Neural progenitor cell (in vitro differentiated cells): ENCODE data around the gene MEG3. TPM values are rescaled to one million over a fixed set of nuclear protein-coding genes. Genes with fewer than 3 reads are reported as not detected.
A peak's percentile ranks its signal among the peaks of the same experiment; 100 is the strongest.

Experiments
- DNase-seq: peaks from one replicate; pipeline ENCODE4 v3.0.0-alpha.2; 2016; ENCODE audit warnings: low spot score
- H2AFZ ChIP-seq: fragments of 200-600 bp; sonication (generic); replicated peaks from 2 replicates; pipeline ENCODE4 v1.6.1; 2016; ENCODE audit warnings: antibody characterized with exemption
- H3F3A ChIP-seq: fragments of 200-600 bp; sonication (generic); 2 replicates; pipeline ENCODE4 v1.6.1; 2016; ENCODE audit warnings: antibody characterized with exemption, low read depth
- H3K27ac ChIP-seq: fragments of 200-600 bp; sonication (generic); 2 replicates; pipeline ENCODE4 v1.5.1; 2016; ENCODE audit warnings: mild to moderate bottlenecking
- H3K27me3 ChIP-seq: fragments of 200-600 bp; sonication (generic); 2 replicates; pipeline ENCODE4 v1.6.1; 2016; ENCODE audit warnings: mild to moderate bottlenecking, moderate library complexity
- H3K36me3 ChIP-seq: fragments of 200-600 bp; sonication (generic); 2 replicates; pipeline ENCODE4 v1.5.1; 2016
- H3K4me1 ChIP-seq: fragments of 200-600 bp; sonication (generic); 2 replicates; pipeline ENCODE4 v1.6.1; 2016; ENCODE audit warnings: mixed run types
- H3K4me2 ChIP-seq: fragments of 200-600 bp; sonication (generic); 2 replicates; pipeline ENCODE4 v1.6.1; 2016
- H3K4me3 ChIP-seq: fragments of 200-600 bp; sonication (generic); 2 replicates; pipeline ENCODE4 v1.5.1; 2016
- H3K79me2 ChIP-seq: fragments of 200-600 bp; sonication (generic); 2 replicates; pipeline ENCODE4 v1.6.1; 2016; ENCODE audit warnings: low read depth
- H3K9ac ChIP-seq: fragments of 200-600 bp; sonication (generic); 2 replicates; pipeline ENCODE4 v1.6.1; 2016
- H3K9me3 ChIP-seq: fragments of 200-600 bp; sonication (generic); 2 replicates; pipeline ENCODE4 v1.5.1; 2016; ENCODE audit warnings: low read depth
- H4K20me1 ChIP-seq: fragments of 200-600 bp; sonication (generic); 2 replicates; pipeline ENCODE4 v1.6.1; 2016; ENCODE audit warnings: low read depth
- H3K27ac Mint-ChIP-seq: 3 replicates; pipeline ENCODE4 v1.8.0; 2021; ENCODE audit warnings: mixed read lengths
- H3K27me3 Mint-ChIP-seq: 2 replicates; pipeline ENCODE4 v1.8.0; 2022; ENCODE audit warnings: low read depth, mild to moderate bottlenecking, inconsistent platforms, moderate library complexity, mixed read lengths; ENCODE audit not compliant: insufficient read depth
- H3K36me3 Mint-ChIP-seq: 3 replicates; pipeline ENCODE4 v1.8.0; 2021; ENCODE audit warnings: mixed read lengths
- H3K4me1 Mint-ChIP-seq: 3 replicates; pipeline ENCODE4 v1.8.0; 2021; ENCODE audit warnings: mixed read lengths
- H3K4me3 Mint-ChIP-seq: 3 replicates; pipeline ENCODE4 v1.8.0; 2021; ENCODE audit warnings: mild to moderate bottlenecking, moderate library complexity, mixed read lengths
- H3K9me3 Mint-ChIP-seq: 3 replicates; pipeline ENCODE4 v1.8.0; 2020; ENCODE audit warnings: mixed read lengths
- CTCF ChIP-seq: fragments of 200-600 bp; sonication (generic); IDR thresholded peaks from 2 replicates; pipeline ENCODE4 v1.5.1; 2017; ENCODE audit warnings: antibody characterized with exemption, mild to moderate bottlenecking
- EZH2 ChIP-seq: fragments of 200-600 bp; sonication (generic); IDR thresholded peaks from 2 replicates; pipeline ENCODE4 v1.6.1; 2017; ENCODE audit warnings: antibody characterized with exemption, mild to moderate bottlenecking, moderate library complexity
- EZH2phosphoT487 ChIP-seq: fragments of 200-600 bp; sonication (generic); IDR thresholded peaks from 2 replicates; pipeline ENCODE4 v1.6.1; 2017; ENCODE audit warnings: antibody characterized with exemption
- total RNA-seq: library from RNA; depleted of rRNA; stranded (reverse); fragments of >200 nt; gene quantifications from 2 replicates; pipeline ENCODE4 v1.2.3, GENCODE V29; 2015; ENCODE audit warnings: low replicate concordance

Gene MEG3
- total RNA-seq, 1 donor from 2014 or later = 10.6 TPM

- Mint-ChIP-seq H3K4me3 (peak overlapping the region; percentile 32), H3K9me3 (peaks cover 2% of the 10 kb centered on the region), H3K27me3 (peaks cover 38% of the 10 kb centered on the region), H3K27ac (peak overlapping the region; percentile 81), H3K4me1 (peaks cover 77% of the 10 kb centered on the region), H3K36me3 (no peaks in the 10 kb centered on the region)
- H3K4me1 ChIP-seq = peaks cover 40% of the 10 kb centered on the region
- no peak overlapping the region for H3K9ac ChIP-seq
- no peak overlapping the region for H2AFZ ChIP-seq
- H3K79me2 ChIP-seq = no peaks in the 10 kb centered on the region
- no peak overlapping the region for H3K27ac ChIP-seq
- no peaks in the 10 kb centered on the region for H3K36me3 ChIP-seq
- peaks cover 24% of the 10 kb centered on the region for H3F3A ChIP-seq
- no peak for DNase-seq
- no peak for TF ChIP-seq EZH2phosphoT487
- TF ChIP-seq EZH2 = no peak
- no peak for TF ChIP-seq CTCF
- no peak overlapping the region for H3K4me3 ChIP-seq
- H3K27me3 ChIP-seq = no peaks in the 10 kb centered on the region
- H4K20me1 ChIP-seq = no peaks in the 10 kb centered on the region
- no peak overlapping the region for H3K4me2 ChIP-seq
- no peaks in the 10 kb centered on the region for H3K9me3 ChIP-seq
Measured at GRCh38 chr14:100785338-100785615, 40.6 kb upstream of the MEG3 start.

GRCh38 chr14:100785626-100786025 lies 40.3 kb upstream of the MEG3 start:
- H3K9me3 ChIP-seq = no peaks in the 10 kb centered on the region
- H3K4me2 ChIP-seq = no peak overlapping the region
- no peak overlapping the region for H2AFZ ChIP-seq
- DNase-seq = no peak
- H3K27me3 Mint-ChIP-seq = peaks cover 36% of the 10 kb centered on the region
- no peaks in the 10 kb centered on the region for H4K20me1 ChIP-seq
- H3K4me3 Mint-ChIP-seq = no peak overlapping the region
- H3K27ac Mint-ChIP-seq = no peak overlapping the region
- H3K27ac ChIP-seq = no peak overlapping the region
- H3K9ac ChIP-seq = no peak overlapping the region
- H3K36me3 Mint-ChIP-seq = no peaks in the 10 kb centered on the region
- H3K27me3 ChIP-seq = no peaks in the 10 kb centered on the region
- H3K36me3 ChIP-seq = no peaks in the 10 kb centered on the region
- peaks cover 40% of the 10 kb centered on the region for H3K4me1 ChIP-seq
- no peak overlapping the region for H3K4me3 ChIP-seq
- peaks cover 2% of the 10 kb centered on the region for H3K9me3 Mint-ChIP-seq
- H3K4me1 Mint-ChIP-seq = peaks cover 77% of the 10 kb centered on the region
- TF ChIP-seq CTCF (no peak), EZH2phosphoT487 (no peak), EZH2 (no peak)
- peaks cover 24% of the 10 kb centered on the region for H3F3A ChIP-seq
- H3K79me2 ChIP-seq = no peaks in the 10 kb centered on the region

DNA sequence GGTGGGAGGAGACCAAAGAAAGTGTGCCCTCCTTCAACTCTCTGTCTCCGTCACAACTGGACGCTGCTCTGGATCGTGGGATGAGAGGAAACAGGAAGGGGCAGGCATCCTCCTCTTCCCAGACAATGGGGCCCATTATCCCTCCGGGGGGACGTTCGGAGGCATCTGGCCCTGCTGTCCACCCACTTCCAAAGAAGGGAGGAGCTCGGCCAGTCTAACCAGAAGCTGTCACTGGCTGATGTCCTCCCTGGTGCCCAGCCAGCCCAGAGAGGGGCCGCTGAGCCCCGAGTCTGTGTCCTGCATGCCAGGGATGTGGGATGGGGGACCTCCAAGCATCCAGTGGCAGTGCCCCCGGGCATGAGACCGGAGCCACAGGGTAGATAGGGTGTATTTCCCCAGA lies 39.8 kb upstream of the MEG3 start:
- Mint-ChIP-seq H3K27me3 (peaks cover 32% of the 10 kb centered on the region), H3K36me3 (no peaks in the 10 kb centered on the region), H3K4me3 (no peak overlapping the region), H3K9me3 (peaks cover 2% of the 10 kb centered on the region), H3K27ac (peak overlapping the region; percentile 46), H3K4me1 (peaks cover 82% of the 10 kb centered on the region)
- Histone ChIP-seq H3K9me3 (no peaks in the 10 kb centered on the region), H4K20me1 (no peaks in the 10 kb centered on the region), H3K27me3 (no peaks in the 10 kb centered on the region), H3K4me1 (peaks cover 40% of the 10 kb centered on the region), H3K9ac (no peak overlapping the region), H3K27ac (no peak overlapping the region), H3K36me3 (no peaks in the 10 kb centered on the region), H3K4me3 (no peak overlapping the region), H3K79me2 (no peaks in the 10 kb centered on the region), H2AFZ (no peak overlapping the region), H3K4me2 (no peak overlapping the region), H3F3A (peaks cover 24% of the 10 kb centered on the region)
- no peak for DNase-seq
- no peak for TF ChIP-seq EZH2

DNA sequence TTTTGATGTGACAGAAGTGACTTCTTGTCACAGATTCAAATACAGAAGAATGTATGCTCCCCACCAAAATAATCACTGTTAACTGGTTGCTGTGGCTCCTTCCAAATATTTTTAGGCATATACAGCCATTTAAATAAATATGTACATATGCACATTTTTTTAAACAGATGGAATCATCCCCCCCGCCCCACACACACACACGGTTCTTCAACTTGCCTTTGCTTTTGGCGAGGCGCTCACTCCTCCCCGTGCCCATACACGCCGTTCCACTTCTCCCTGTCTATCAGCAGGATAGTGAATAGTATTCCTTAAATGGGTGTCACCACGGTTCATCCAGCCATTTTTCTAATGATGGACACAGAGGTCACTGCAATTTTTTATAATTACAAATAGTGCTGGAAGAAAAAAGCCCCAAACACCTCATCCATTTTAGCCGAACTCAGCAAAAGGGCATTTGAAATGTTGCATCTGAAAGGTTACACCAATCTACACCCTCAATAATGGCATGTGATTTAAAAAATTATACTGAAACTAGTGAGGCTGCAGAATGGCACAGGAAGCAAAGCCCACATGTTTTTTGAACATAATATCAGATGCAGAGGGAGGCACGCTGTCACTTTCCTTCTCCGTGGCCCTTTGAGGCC lies 39.2 kb upstream of the MEG3 start:
- H3K36me3 Mint-ChIP-seq = no peaks in the 10 kb centered on the region
- H3K9me3 ChIP-seq = no peaks in the 10 kb centered on the region
- H3K4me3 ChIP-seq = no peak overlapping the region
- H3K4me1 Mint-ChIP-seq = peaks cover 82% of the 10 kb centered on the region
- no peak overlapping the region for H3K27ac ChIP-seq
- no peaks in the 10 kb centered on the region for H4K20me1 ChIP-seq
- H3K4me1 ChIP-seq = peaks cover 40% of the 10 kb centered on the region
- H3K27me3 Mint-ChIP-seq = peaks cover 31% of the 10 kb centered on the region
- TF ChIP-seq CTCF (no peak), EZH2 (no peak), EZH2phosphoT487 (no peak)
- DNase-seq = no peak
- no peaks in the 10 kb centered on the region for H3K36me3 ChIP-seq
- H3K4me3 Mint-ChIP-seq = no peak overlapping the region
- H2AFZ ChIP-seq = no peak overlapping the region
- no peak overlapping the region for H3K4me2 ChIP-seq
- H3K9me3 Mint-ChIP-seq = peaks cover 2% of the 10 kb centered on the region
- no peaks in the 10 kb centered on the region for H3K27me3 ChIP-seq
- H3F3A ChIP-seq = peaks cover 24% of the 10 kb centered on the region
- H3K9ac ChIP-seq = no peak overlapping the region
- no peaks in the 10 kb centered on the region for H3K79me2 ChIP-seq
- H3K27ac Mint-ChIP-seq = no peak overlapping the region
